Measurements from ENCODE around the gene LSAMP.

LSAMP gene

DNA sequence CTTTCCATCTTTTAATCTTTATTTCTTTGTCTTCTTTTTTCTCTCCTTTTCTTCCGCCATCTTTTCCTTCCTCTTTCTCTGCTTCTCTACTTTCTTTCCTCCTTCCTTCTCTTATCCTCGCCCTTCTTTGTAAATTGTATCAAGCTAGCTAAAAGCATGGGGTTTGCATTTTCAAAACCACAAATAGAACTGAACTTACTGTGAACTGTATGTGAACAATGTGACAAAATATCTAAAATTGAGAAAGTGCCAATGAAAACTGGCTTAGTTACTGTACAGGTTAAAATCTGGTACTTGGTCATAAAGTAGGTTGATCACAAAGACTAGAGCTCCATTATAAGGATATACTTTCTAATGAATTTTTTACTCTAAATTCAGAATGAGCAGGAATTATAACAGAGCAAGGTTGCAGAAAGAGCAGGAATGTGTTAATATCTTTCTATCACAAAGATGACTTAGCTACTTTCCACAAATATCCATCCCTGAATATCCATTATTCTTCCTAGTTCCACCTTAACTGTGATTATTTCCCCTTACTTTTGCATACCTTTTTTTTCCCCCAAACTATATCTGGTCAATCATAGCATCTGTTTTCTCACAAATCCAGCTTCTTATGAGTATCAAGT lies 122.4 kb downstream of the LSAMP start:
- H3K9me3 ChIP-seq (ENCODE audit: insufficient read depth, low read depth, low read length) = no peaks in the 10 kb centered on the region
- H3K4me3 ChIP-seq (ENCODE audit: low read length, poor library complexity, severe bottlenecking) = no peak overlapping the region
- no peaks in the 10 kb centered on the region for H3K4me1 ChIP-seq (ENCODE audit: insufficient read depth, low read length, poor library complexity, severe bottlenecking)
- H3K4me2 ChIP-seq (ENCODE audit: low read depth, low read length, poor library complexity, severe bottlenecking) = no peak overlapping the region
- H2AFZ ChIP-seq (ENCODE audit: low read length) = no peak overlapping the region
- TF ChIP-seq, protein P1, sequence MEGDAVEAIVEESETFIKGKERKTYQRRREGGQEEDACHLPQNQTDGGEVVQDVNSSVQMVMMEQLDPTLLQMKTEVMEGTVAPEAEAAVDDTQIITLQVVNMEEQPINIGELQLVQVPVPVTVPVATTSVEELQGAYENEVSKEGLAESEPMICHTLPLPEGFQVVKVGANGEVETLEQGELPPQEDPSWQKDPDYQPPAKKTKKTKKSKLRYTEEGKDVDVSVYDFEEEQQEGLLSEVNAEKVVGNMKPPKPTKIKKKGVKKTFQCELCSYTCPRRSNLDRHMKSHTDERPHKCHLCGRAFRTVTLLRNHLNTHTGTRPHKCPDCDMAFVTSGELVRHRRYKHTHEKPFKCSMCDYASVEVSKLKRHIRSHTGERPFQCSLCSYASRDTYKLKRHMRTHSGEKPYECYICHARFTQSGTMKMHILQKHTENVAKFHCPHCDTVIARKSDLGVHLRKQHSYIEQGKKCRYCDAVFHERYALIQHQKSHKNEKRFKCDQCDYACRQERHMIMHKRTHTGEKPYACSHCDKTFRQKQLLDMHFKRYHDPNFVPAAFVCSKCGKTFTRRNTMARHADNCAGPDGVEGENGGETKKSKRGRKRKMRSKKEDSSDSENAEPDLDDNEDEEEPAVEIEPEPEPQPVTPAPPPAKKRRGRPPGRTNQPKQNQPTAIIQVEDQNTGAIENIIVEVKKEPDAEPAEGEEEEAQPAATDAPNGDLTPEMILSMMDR (conservative IDR thresholded peaks at IDR 0.05; ENCODE audit: low read length) = no peak
- TF ChIP-seq EZH2phosphoT487 (IDR thresholded peaks at IDR 0.05; ENCODE audit: borderline replicate concordance) = no peak
- no peak overlapping the region for H3K9ac ChIP-seq (ENCODE audit: low read depth, low read length, poor library complexity, severe bottlenecking)
- no peaks in the 10 kb centered on the region for H3K79me2 ChIP-seq (ENCODE audit: insufficient read depth, low read length)
- H4K20me1 ChIP-seq (ENCODE audit: insufficient read depth, low read length, poor library complexity, severe bottlenecking) = no peaks in the 10 kb centered on the region
- H3K9me2 ChIP-seq (replicated peaks; ENCODE audit: low read depth, low read length) = no peaks in the 10 kb centered on the region
- H3F3A ChIP-seq (ENCODE audit: low read depth) = no peaks in the 10 kb centered on the region
- H3K27me3 ChIP-seq (ENCODE audit: insufficient read depth, low read length, poor library complexity, severe bottlenecking) = no peaks in the 10 kb centered on the region
- no peaks in the 10 kb centered on the region for H3K36me3 ChIP-seq (ENCODE audit: insufficient read depth, low read length)

DNA sequence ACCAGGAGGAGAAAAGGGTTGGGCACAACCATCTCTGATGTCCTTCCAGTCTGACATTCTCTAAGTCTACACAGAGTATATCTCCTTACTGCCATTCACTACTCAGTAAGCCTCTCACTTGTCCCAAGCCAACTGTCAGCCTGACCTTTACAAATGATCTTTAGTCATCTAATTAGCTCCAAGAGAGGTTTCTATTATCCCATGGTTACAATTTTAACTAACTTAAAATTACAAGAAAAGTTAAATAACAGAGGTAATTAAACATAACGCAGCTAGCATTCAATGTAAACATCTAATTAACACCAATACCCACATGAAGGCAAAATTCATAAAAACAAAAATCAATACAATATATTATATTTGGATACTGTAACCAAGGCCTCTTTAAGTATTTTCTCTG lies 126.9 kb downstream of the LSAMP start:
- Histone ChIP-seq H3K4me2 (ENCODE audit: low read depth, low read length, poor library complexity, severe bottlenecking) (no peak overlapping the region), H3K9ac (ENCODE audit: low read depth, low read length, poor library complexity, severe bottlenecking) (no peak overlapping the region), H3K79me2 (ENCODE audit: insufficient read depth, low read length) (no peaks in the 10 kb centered on the region), H3K36me3 (ENCODE audit: insufficient read depth, low read length) (no peaks in the 10 kb centered on the region), H3K4me1 (ENCODE audit: insufficient read depth, low read length, poor library complexity, severe bottlenecking) (no peaks in the 10 kb centered on the region), H3F3A (ENCODE audit: low read depth) (no peaks in the 10 kb centered on the region), H4K20me1 (ENCODE audit: insufficient read depth, low read length, poor library complexity, severe bottlenecking) (no peaks in the 10 kb centered on the region), H3K9me2 (replicated peaks; ENCODE audit: low read depth, low read length) (no peaks in the 10 kb centered on the region), H3K4me3 (ENCODE audit: low read length, poor library complexity, severe bottlenecking) (no peak overlapping the region), H2AFZ (ENCODE audit: low read length) (no peak overlapping the region), H3K27me3 (ENCODE audit: insufficient read depth, low read length, poor library complexity, severe bottlenecking) (no peaks in the 10 kb centered on the region), H3K9me3 (ENCODE audit: insufficient read depth, low read depth, low read length) (no peaks in the 10 kb centered on the region)
- TF ChIP-seq, protein P1 (conservative IDR thresholded peaks at IDR 0.05; ENCODE audit: low read length) = no peak
- TF ChIP-seq EZH2phosphoT487 (IDR thresholded peaks at IDR 0.05; ENCODE audit: borderline replicate concordance) = no peak

DNA sequence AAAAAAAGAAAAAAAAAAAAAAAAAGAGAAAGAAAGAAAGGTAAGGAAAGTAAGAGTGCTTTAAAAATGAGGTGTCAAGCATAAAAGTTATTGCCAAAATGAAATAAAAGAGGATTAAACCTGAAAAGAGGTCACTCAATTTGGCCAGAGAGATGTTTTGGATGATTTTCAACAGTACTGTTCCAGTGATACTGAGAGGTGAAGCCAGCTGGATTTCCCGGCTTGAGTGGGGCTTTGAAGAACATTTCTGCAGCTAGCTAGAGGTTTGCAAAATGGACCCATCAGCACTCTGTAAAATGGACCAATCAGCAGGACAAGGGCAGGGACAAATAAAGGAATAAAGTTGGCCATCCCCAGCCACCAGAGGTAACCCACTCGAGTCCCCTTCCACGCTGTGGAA lies 128.5 kb downstream of the LSAMP start:
- H4K20me1 ChIP-seq (ENCODE audit: insufficient read depth, low read length, poor library complexity, severe bottlenecking) = no peaks in the 10 kb centered on the region
- H3K36me3 ChIP-seq (ENCODE audit: insufficient read depth, low read length) = no peaks in the 10 kb centered on the region
- TF ChIP-seq EZH2phosphoT487 (IDR thresholded peaks at IDR 0.05; ENCODE audit: borderline replicate concordance) = no peak
- TF ChIP-seq, protein P1 (conservative IDR thresholded peaks at IDR 0.05; ENCODE audit: low read length) = no peak
- no peaks in the 10 kb centered on the region for H3K27me3 ChIP-seq (ENCODE audit: insufficient read depth, low read length, poor library complexity, severe bottlenecking)
- no peak overlapping the region for H2AFZ ChIP-seq (ENCODE audit: low read length)
- H3K9ac ChIP-seq (ENCODE audit: low read depth, low read length, poor library complexity, severe bottlenecking) = no peak overlapping the region
- H3F3A ChIP-seq (ENCODE audit: low read depth) = no peaks in the 10 kb centered on the region
- H3K9me3 ChIP-seq (ENCODE audit: insufficient read depth, low read depth, low read length) = no peaks in the 10 kb centered on the region
- H3K79me2 ChIP-seq (ENCODE audit: insufficient read depth, low read length) = no peaks in the 10 kb centered on the region
- no peaks in the 10 kb centered on the region for H3K4me1 ChIP-seq (ENCODE audit: insufficient read depth, low read length, poor library complexity, severe bottlenecking)
- H3K4me3 ChIP-seq (ENCODE audit: low read length, poor library complexity, severe bottlenecking) = no peak overlapping the region
- H3K4me2 ChIP-seq (ENCODE audit: low read depth, low read length, poor library complexity, severe bottlenecking) = no peak overlapping the region
- H3K9me2 ChIP-seq (replicated peaks; ENCODE audit: low read depth, low read length) = no peaks in the 10 kb centered on the region
